ENCODE data around the gene TMEM240. TPM values are rescaled to one million over a fixed set of nuclear protein-coding genes. Genes with fewer than 3 reads are reported as not detected.
"Not testable (repeated sequence)": the region's sequence is repeated elsewhere in the genome, so short reads cannot be mapped to it uniquely, and the experiment has no call there.

TMEM240 gene
- total and polyA plus RNA-seq, 4 donors, result 0.14 to 0.33 (median 0.33) TPM; not detected in 1

GRCh38 chr1:1534401-1535154 is 5.8 kb downstream of the TMEM240 start:
- Histone ChIP-seq H3K27me3 (ENCODE audit: control insufficient read depth in 4 of 4, insufficient read depth in 4 of 4, low read length in 3 of 4) (no peaks in the 10 kb centered on the region), H3K36me3 (ENCODE audit: control insufficient read depth in 4 of 4, insufficient read depth in 3 of 4, low read depth in 1 of 4, low read length in 3 of 4) (peaks cover 0 to 5% (median under 1%) of the 10 kb centered on the region in 4 donors), H3K4me1 (ENCODE audit: control insufficient read depth in 4 of 4, insufficient read depth in 4 of 4, low read length in 3 of 4) (no peaks in the 10 kb centered on the region), H3K9ac (ENCODE audit: low read depth in 1 of 2, low read length in 2 of 2) (no peak overlapping the region), H3K9me3 (ENCODE audit: control insufficient read depth in 4 of 4, low read length in 3 of 4) (peaks cover 0 to 2% (median 0%) of the 10 kb centered on the region in 4 donors), H3K27ac (ENCODE audit: low read depth in 1 of 2, low read length in 2 of 2) (no peak overlapping the region), H3K4me3 (ENCODE audit: low read depth in 1 of 3, low read length in 3 of 3) (no peak overlapping the region)
- WGBS, result 94% methylated on average over 31 of the region's 31 CpGs
- DNase-seq (ENCODE audit: low spot score), result no peak
- no peak for TF ChIP-seq RXRA (IDR thresholded peaks at IDR 0.05)
- no peak for TF ChIP-seq REST (IDR thresholded peaks at IDR 0.05)
- no peak for TF ChIP-seq HNF4A (conservative IDR thresholded peaks at IDR 0.05)
- TF ChIP-seq JUND (IDR thresholded peaks at IDR 0.05), result no peak
- no peak for TF ChIP-seq NR2F2 (IDR thresholded peaks at IDR 0.05)
- TF ChIP-seq FOXA2 (IDR thresholded peaks at IDR 0.05), result no peak
- TF ChIP-seq HNF4G (IDR thresholded peaks at IDR 0.05), result no peak
- TF ChIP-seq SP1 (IDR thresholded peaks at IDR 0.05), result no peak
- TF ChIP-seq MAX (IDR thresholded peaks at IDR 0.05), result no peak
- no peak for TF ChIP-seq GABPA (IDR thresholded peaks at IDR 0.05 in 1 of 2, conservative IDR thresholded peaks at IDR 0.05 in 1 of 2)
- TF ChIP-seq CTCF (IDR thresholded peaks at IDR 0.05; ENCODE audit: low read depth, low read length, missing input control), result no peak

- H3K4me1 ChIP-seq (ENCODE audit: control insufficient read depth in 4 of 4, insufficient read depth in 4 of 4, low read length in 3 of 4); H3K27me3 ChIP-seq (ENCODE audit: control insufficient read depth in 4 of 4, insufficient read depth in 4 of 4, low read length in 3 of 4); H3K9ac ChIP-seq (ENCODE audit: low read depth in 1 of 2, low read length in 2 of 2); H3K4me3 ChIP-seq (ENCODE audit: low read depth in 1 of 3, low read length in 3 of 3); H3K36me3 ChIP-seq (ENCODE audit: control insufficient read depth in 4 of 4, insufficient read depth in 3 of 4, low read depth in 1 of 4, low read length in 3 of 4); H3K9me3 ChIP-seq (ENCODE audit: control insufficient read depth in 4 of 4, low read length in 3 of 4); H3K27ac ChIP-seq (ENCODE audit: low read depth in 1 of 2, low read length in 2 of 2); DNase-seq (ENCODE audit: low spot score): not testable (repeated sequence)
- WGBS, result 92% methylated on average over 17 of the region's 18 CpGs
Observed at GRCh38 chr1:1533894-1534291, 6.5 kb downstream of the TMEM240 start.

- not testable (repeated sequence) for H3K4me1 ChIP-seq (ENCODE audit: control insufficient read depth in 4 of 4, insufficient read depth in 4 of 4, low read length in 3 of 4); H3K27ac ChIP-seq (ENCODE audit: low read depth in 1 of 2, low read length in 2 of 2); H3K4me3 ChIP-seq (ENCODE audit: low read depth in 1 of 3, low read length in 3 of 3); H3K9ac ChIP-seq (ENCODE audit: low read depth in 1 of 2, low read length in 2 of 2); H3K9me3 ChIP-seq (ENCODE audit: control insufficient read depth in 4 of 4, low read length in 3 of 4); DNase-seq (ENCODE audit: low spot score); H3K27me3 ChIP-seq (ENCODE audit: control insufficient read depth in 4 of 4, insufficient read depth in 4 of 4, low read length in 3 of 4)
- H3K36me3 ChIP-seq (ENCODE audit: control insufficient read depth in 4 of 4, insufficient read depth in 3 of 4, low read depth in 1 of 4, low read length in 3 of 4), result peaks cover 0 to 15% (median 3%) of the 10 kb centered on the region in 4 donors
- 71% methylated on average over 20 of the region's 22 CpGs for WGBS
Observed at GRCh38 chr1:1533176-1533893, 7.1 kb downstream of the TMEM240 start.

Data from liver (tissue), 9 donors.